ENCODE results near the gene CAMSAP1.
"Not testable (repeated sequence)": the region's sequence is repeated elsewhere in the genome, so short reads cannot be mapped to it uniquely, and the experiment has no call there.

Gene CAMSAP1

DNA sequence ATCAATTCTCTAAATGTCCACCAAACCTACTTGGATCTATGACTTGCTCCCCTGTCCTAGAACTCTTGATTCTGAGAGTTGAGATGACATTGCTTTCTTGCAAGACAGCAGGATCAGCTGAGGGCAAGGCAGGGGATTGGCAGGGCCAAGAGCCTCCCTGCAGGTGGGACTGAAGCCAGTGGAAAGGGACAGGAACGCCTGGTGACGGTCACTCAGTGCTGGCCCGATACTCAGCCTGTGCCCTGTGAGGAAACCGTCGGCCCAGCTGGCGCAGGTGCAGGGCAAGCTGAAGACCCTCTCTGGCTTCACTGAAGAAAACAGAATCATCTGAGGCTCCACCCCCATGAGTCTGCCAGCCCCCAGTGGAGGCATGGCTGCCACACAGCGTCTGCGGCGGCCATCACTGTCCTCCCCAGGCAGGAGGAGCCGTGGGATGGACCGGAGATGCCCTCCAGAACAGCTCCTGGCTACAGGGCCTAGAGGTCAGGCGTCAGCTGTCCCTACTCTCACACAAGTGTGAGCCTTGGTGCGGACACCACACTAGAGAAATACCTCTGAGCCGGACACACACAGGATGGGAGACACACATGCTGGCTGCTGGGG lies 39.1 kb upstream of the CAMSAP1 start:
- Mint-ChIP-seq H3K36me3 (ENCODE audit: low read depth) (peaks cover 72% of the 10 kb centered on the region), H3K27ac (peak overlapping the region; percentile 57), H3K4me3 (no peak overlapping the region), H3K27me3 (ENCODE audit: low read depth, poor library complexity) (no peaks in the 10 kb centered on the region), H3K4me1 (peaks cover 31% of the 10 kb centered on the region), H3K9me3 (no peaks in the 10 kb centered on the region)
- TF ChIP-seq, protein P1, sequence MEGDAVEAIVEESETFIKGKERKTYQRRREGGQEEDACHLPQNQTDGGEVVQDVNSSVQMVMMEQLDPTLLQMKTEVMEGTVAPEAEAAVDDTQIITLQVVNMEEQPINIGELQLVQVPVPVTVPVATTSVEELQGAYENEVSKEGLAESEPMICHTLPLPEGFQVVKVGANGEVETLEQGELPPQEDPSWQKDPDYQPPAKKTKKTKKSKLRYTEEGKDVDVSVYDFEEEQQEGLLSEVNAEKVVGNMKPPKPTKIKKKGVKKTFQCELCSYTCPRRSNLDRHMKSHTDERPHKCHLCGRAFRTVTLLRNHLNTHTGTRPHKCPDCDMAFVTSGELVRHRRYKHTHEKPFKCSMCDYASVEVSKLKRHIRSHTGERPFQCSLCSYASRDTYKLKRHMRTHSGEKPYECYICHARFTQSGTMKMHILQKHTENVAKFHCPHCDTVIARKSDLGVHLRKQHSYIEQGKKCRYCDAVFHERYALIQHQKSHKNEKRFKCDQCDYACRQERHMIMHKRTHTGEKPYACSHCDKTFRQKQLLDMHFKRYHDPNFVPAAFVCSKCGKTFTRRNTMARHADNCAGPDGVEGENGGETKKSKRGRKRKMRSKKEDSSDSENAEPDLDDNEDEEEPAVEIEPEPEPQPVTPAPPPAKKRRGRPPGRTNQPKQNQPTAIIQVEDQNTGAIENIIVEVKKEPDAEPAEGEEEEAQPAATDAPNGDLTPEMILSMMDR (IDR thresholded peaks at IDR 0.05), result no peak
- no peak for DNase-seq

DNA sequence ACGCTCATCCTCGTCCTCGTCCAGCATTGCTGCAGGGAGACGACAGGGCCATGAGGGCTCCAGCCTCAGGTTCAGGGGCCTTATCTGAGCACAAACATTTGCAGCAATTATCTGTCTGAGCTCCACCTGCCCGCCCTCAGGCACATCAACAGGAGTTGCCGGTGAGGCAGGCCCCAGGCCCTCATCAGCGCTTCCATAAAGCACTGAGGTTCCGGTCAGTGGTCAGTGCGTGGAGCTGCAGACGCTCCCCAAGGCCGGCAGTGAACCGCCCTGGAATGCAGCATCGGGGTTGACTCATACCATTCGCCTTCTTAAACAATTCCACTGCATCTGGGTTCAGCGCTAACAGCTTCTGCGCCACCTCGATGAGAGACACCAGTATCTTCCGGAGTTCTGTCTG lies 38.6 kb upstream of the CAMSAP1 start:
- no peak for DNase-seq
- peak overlapping the region; percentile 57 for H3K27ac Mint-ChIP-seq
- H3K4me3 Mint-ChIP-seq, result no peak overlapping the region
- TF ChIP-seq, protein P1 (IDR thresholded peaks at IDR 0.05), result no peak
- H3K27me3 Mint-ChIP-seq (ENCODE audit: low read depth, poor library complexity), result no peaks in the 10 kb centered on the region
- peaks cover 31% of the 10 kb centered on the region for H3K4me1 Mint-ChIP-seq
- H3K36me3 Mint-ChIP-seq (ENCODE audit: low read depth), result peaks cover 75% of the 10 kb centered on the region
- no peaks in the 10 kb centered on the region for H3K9me3 Mint-ChIP-seq

DNA sequence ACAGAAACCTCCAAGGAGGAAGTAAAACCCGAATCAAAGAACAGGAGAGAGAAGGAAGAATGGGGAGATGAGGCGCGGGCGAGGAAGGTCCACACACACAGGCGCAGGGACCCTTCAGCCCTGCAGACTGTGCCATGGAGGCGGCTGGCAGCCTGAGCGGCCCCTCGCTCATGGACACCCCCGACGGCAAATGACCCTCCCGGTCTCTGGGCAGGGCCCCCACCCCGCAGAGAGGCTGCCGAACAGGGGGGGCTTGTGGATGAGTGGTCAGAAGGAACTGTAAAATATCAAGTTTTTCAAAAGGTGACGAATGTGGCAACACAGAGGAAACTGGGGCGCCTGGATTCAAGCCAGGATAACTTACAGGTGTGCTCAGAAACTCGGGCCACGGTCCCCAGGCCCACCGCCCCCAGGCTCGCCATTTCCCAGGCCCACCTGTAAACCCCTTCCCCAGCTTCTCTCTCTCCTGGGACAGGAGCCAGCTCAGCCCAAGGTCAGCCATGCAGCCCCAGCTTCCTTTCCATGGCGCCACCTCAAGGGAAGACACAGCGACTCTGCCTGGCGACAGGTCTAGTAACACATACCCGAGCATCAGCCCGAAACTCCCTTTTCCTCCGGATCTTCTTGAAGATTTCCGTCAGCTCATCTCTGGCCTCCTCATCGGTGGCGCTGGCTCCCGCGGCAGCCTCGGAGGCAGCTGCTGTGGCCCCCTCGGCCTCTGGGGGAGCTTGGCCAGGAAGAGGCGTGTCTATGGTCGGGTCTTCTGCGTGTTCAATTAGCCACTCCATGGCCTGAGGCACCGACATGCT lies 37.3 kb upstream of the CAMSAP1 start:
- Mint-ChIP-seq H3K27ac (peak overlapping the region; percentile 79), H3K9me3 (no peaks in the 10 kb centered on the region), H3K27me3 (ENCODE audit: low read depth, poor library complexity) (no peaks in the 10 kb centered on the region), H3K4me1 (peaks cover 20% of the 10 kb centered on the region), H3K36me3 (ENCODE audit: low read depth) (peaks cover 74% of the 10 kb centered on the region), H3K4me3 (no peak overlapping the region)
- TF ChIP-seq, protein P1 (IDR thresholded peaks at IDR 0.05), result no peak
- no peak for DNase-seq

DNA sequence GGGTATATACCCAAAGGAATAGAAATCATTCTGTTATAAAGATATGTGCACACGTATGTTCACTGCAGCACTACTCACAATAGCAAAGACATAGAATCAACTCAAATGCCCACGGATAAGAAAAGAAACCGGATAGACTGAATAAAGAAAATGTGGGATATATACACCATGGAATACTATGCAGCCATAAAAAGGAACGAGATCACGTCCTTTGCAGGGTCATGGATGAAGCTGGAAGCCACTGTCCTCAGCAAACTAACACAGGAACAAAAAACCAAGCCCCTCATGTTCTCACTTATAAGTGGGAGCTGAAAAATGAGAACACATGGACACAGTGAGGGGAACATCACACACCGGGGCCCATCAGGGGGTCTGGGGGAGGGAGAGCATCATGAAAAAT lies 36.3 kb upstream of the CAMSAP1 start:
- not testable (repeated sequence) for H3K9me3 Mint-ChIP-seq; DNase-seq; H3K4me3 Mint-ChIP-seq; H3K27me3 Mint-ChIP-seq (ENCODE audit: low read depth, poor library complexity); H3K27ac Mint-ChIP-seq
- peaks cover 10% of the 10 kb centered on the region for H3K4me1 Mint-ChIP-seq
- H3K36me3 Mint-ChIP-seq (ENCODE audit: low read depth), result peaks cover 70% of the 10 kb centered on the region

DNA sequence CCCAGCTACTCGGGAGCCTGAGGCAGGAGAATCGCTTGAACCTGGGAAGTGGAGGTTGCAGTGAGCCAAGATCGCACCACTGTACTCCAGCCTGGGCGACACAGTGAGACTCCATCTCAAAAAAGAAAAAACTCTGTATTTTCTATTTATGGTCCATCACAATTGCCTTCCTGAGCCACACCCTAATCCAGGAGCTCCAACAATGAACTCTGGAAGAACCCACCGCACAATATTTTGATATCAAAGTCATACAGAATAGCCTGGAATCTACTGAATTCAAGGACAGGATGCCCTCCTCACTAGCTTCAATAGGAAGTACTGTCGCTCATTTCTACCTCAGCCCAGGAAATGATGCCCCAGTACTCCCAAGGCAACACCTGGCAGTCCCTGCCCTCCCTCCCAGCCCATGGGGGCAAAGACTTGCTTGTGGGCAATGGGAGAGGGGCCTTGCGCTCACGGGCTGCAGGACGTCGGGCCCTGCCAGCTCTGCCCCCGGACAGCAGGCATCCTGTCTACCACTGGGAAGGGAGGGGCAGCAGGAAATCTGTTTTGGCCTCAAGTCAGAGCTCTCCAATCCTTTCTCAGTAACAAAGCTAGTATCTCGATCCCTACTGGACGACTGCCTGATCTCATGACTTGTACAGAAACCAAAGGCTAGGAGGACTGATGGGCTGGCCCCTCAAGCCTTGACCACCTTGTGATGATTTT lies 34.1 kb upstream of the CAMSAP1 start:
- TF ChIP-seq, protein P1 (IDR thresholded peaks at IDR 0.05), result no peak
- Mint-ChIP-seq H3K4me1 (no peaks in the 10 kb centered on the region), H3K36me3 (ENCODE audit: low read depth) (peaks cover 82% of the 10 kb centered on the region), H3K4me3 (no peak overlapping the region), H3K27ac (peak overlapping the region; percentile 18), H3K9me3 (peaks cover 10% of the 10 kb centered on the region), H3K27me3 (ENCODE audit: low read depth, poor library complexity) (no peaks in the 10 kb centered on the region)
- DNase-seq, result no peak

Measured in nephron progenitor cell (in vitro differentiated cells).